Astrocyte of the cerebellum (primary cell): Measurements from ENCODE around the gene SCD5.

Experiments
- DNase-seq: peaks from one replicate; pipeline ENCODE4 v3.0.0-alpha.2; 2011; ENCODE audit warnings: low read depth
- H3K4me3 ChIP-seq: 2 replicates; pipeline ENCODE4 v1.5.1; 2011; ENCODE audit warnings: mild to moderate bottlenecking, low read depth, low read length, moderate library complexity
- in situ Hi-C: cut with HindIII; loops from 2 replicates; pipeline ENCODE4 v1.10.0; 2017; ENCODE audit warnings: low sequenced_read_pairs
- TF ChIP-seq, protein P1 (sequence below): IDR thresholded peaks from 2 replicates; pipeline ENCODE4 v1.5.1; 2012; ENCODE audit warnings: low read length, low read depth, moderate library complexity, mild to moderate bottlenecking; ENCODE audit errors: missing control alignments

Gene SCD5

GRCh38 chr4:82594456-82594855 is 204.1 kb downstream of the SCD5 start:
- TF ChIP-seq, protein P1, sequence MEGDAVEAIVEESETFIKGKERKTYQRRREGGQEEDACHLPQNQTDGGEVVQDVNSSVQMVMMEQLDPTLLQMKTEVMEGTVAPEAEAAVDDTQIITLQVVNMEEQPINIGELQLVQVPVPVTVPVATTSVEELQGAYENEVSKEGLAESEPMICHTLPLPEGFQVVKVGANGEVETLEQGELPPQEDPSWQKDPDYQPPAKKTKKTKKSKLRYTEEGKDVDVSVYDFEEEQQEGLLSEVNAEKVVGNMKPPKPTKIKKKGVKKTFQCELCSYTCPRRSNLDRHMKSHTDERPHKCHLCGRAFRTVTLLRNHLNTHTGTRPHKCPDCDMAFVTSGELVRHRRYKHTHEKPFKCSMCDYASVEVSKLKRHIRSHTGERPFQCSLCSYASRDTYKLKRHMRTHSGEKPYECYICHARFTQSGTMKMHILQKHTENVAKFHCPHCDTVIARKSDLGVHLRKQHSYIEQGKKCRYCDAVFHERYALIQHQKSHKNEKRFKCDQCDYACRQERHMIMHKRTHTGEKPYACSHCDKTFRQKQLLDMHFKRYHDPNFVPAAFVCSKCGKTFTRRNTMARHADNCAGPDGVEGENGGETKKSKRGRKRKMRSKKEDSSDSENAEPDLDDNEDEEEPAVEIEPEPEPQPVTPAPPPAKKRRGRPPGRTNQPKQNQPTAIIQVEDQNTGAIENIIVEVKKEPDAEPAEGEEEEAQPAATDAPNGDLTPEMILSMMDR, result no peak
- in situ Hi-C loops, result no loop called here
- no peak for DNase-seq
- H3K4me3 ChIP-seq, result no peak overlapping the region

DNA sequence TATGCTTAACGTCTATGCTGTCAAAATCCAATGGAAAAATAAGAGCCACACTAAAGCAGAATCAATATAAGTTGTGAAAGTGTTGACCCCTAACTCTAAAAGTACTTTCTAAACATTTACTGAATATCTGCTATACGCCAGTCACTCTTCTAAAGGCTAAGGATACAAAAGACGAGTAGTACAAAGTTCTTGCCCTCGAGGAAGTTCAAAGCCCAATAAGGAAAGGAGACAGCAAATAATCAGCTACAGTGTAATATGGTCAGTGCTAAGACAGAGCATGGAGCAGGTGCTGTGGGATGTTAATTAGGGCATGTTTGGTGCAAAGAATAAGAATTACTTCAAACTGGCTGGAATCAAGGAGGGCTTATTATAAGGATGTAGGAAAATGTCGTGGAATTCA is 205.2 kb downstream of the SCD5 start:
- H3K4me3 ChIP-seq, result no peak overlapping the region
- no peak for DNase-seq
- TF ChIP-seq, protein P1, result no peak
- in situ Hi-C loops, result no loop called here

DNA sequence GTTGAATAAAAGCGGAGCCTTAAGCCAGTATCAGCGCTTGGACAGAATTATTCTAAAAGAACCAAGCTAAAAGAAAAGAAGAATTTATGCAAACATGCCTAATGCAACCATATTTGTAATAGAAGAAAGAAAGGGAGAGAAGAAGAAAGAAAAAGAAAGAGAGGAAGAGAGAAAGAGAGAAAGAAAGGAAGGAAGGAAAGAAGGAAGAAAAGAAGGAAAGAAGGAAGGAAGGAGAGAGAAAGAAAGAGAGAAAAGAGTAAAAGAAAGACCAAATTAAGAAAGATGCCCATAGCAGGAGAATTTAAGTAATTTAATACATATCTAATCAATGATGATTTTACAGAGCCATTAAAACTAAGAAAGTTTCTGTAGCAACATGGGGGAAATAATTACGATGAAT is 206.0 kb downstream of the SCD5 start:
- no peak for DNase-seq
- no peak overlapping the region for H3K4me3 ChIP-seq
- in situ Hi-C loops, result no loop called here
- TF ChIP-seq, protein P1, result no peak

DNA sequence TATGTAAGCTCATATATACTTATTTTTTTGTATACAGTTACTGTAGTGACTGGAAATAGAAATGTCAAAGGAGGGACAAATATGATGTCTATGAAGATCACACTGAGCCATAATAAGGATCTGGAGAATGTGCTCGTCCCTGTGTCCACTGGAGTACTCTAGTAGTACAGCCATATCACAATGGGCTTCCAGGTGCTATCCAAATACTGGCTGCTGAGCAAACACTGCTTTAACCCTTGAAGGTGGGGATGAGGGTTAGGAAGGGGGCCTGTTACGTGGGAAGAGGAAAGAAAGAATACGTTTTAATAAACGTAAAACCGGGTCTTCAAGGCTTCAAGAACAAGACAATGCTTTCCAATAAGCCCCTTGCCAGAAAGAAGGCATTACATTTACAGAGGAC is 207.0 kb downstream of the SCD5 start:
- no peak for DNase-seq
- TF ChIP-seq, protein P1, result no peak
- no peak overlapping the region for H3K4me3 ChIP-seq
- in situ Hi-C loops, result no loop called here

- TF ChIP-seq, protein P1, result no peak
- H3K4me3 ChIP-seq, result no peak overlapping the region
- no peak for DNase-seq
- in situ Hi-C loops, result no loop called here
Measured at GRCh38 chr4:82589756-82590155, 208.8 kb downstream of the SCD5 start.

DNA sequence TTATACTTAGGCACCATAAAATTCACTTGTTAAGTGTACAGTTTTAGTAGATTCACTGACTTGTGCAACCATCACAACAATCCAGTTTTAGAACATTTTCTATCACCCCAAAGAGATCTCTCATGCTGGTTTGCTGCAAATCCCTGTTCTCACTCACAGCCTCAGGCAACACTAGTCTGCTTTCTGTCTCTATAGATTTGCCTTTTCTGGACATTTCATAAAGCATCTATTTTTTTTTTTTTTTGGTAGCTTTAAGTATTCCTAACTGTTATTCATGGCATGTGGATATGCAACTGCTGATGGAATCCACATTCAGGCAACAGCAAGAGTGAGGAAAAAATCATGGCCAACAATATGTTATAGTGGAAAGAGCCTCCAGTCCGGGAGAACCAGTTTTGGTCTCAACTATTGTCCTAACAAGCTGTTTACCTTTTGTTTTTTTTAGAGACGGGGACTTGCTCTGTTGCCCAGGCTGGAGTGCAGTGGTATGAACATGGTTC is 209.8 kb downstream of the SCD5 start:
- H3K4me3 ChIP-seq, result no peak overlapping the region
- in situ Hi-C loops, result no loop called here
- no peak for DNase-seq
- TF ChIP-seq, protein P1, result no peak
